HG03095 (cell line): Measurements from ENCODE around the gene ASZ1.

ENCODE experiments used
- ATAC-seq: cut with Tn5 transposase; IDR thresholded peaks from one replicate; pipeline ENCODE4 v1.9.1; 2021; ENCODE audit warnings: moderate library complexity; ENCODE audit not compliant: unreplicated experiment

Gene ASZ1

DNA sequence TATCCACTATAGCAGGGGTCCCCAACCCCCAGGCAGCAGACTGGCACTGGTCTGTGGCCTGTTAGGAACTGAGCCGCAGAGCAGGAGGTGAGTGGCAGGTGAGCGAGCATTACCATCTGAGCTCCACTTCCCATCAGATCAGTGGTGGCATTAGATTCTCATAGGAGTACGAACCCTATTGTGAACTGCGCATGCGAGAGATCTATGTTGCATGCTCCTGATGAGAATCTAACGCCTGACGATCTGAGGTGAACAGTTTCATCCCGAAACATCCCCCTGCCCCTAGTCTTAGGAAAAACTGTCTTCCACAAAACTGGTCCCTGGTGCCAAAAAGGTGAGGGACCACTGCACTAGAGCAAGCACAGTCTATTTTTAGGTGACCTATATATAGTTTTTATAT lies 23.6 kb downstream of the ASZ1 start:
- ATAC-seq: no peak

DNA sequence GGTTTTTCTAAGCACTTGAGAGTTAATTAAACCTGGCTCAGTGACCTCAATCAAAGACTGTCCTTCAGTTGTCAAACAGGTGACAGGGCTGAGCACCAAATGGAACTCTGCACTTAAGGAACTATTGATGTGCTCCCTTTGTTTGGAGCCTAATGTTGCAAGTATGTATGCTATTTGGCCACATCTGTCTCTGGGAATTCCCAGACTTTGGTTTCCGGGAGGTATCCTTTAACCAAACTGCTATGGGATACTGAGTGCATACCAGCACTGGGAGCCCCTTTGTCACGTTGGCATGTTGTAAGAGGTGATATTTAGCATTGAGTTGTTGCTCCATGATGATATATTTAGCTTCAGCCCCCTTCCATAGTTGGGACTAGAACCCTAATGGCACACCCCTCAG lies 25.2 kb downstream of the ASZ1 start:
- ATAC-seq: no peak

DNA sequence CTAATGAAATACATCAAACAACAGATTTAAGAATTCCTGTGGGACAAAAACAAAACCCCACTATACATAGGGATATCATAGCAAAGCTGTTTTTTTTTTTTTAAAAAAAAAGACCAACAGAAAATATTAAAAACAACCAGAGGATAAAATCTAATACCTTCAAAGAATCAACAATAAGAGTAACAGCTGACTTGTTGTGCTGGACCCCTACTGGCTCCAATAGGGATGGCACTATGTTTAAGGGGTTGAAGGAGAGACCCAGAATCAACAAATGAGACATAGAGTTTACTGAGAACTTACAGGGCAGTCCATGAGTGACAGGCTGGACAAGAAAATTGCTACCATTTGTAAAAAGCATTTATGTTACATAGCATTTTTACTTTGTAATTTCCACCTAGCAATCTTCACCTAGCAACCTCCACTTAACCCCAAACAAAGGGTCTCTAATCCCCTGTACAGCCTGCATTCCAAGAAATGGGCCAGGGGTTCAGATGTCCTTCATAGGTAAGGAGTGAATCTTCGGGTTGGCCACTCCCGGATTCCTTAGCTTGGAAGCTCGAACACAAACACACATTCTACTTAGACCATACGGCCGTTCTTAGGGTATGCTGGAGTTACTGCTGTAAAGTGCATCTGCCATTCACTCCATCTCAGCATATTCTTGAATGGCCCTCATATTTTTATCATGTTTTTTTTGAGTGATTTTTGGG lies 25.8 kb downstream of the ASZ1 start:
- no peak for ATAC-seq

DNA sequence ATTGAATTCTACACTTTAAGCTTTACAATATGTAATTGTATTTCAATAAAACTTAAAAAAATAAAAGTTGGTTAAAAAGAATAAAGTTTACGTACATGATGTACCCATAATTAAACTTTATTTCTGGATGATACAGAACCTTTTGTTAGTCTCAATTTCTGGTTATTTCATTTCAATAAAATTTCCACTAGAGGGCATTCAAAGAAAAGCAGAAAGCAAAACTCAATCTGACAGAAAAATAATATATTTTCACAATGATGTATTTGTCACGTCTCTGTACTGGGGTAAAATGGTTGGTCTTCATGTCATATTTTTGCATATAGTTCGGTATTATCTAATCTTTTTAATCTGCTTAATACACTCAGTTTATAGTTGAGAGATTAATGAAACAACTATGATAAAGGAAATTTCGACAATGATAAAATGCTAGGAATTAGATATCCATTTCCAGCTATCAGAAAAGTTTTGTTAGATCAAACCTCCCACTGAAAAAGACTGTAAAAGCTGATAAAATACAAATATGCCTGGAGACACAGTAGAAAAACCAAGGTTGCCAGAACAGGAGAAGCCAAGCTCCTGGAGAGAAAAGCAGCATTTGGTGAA lies 27.4 kb downstream of the ASZ1 start:
- ATAC-seq: no peak

DNA sequence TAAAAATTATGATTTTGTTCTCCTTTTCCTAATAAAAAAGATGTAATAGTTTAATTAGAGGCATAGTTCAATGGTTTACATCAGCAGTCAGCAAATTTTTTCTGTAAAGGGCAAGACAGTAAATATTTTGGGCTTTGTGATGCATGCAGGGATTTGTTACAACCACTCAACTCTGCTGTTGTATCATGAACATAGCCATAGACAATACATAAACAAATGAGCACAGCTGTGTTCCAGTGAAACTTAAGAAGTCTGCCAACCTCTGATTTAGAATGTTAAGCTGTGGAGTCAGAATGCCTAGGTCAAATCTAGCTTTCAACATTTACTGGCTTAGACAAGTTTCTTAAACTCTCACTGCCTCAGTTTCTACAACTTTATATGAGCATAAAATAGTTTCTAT lies 31.6 kb downstream of the ASZ1 start:
- no peak for ATAC-seq

DNA sequence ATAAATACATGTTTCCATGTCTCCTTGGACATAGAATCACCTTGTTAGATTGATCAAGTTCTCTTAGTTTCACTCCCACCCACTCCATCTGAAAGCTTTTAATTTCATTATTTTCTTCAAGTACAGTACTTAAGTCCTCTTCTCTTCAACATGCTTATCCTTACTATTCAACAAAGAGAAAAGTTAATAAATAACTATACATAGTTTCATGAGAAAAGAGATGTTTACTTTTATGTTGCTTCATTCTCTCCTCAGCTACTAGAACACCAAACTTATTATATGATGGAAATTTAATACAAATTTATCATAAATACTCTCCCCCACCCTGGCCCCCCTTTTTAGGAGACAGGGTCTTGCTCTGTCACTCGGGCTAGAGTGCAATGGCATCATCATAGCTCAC lies 33.5 kb downstream of the ASZ1 start:
- ATAC-seq: no peak

DNA sequence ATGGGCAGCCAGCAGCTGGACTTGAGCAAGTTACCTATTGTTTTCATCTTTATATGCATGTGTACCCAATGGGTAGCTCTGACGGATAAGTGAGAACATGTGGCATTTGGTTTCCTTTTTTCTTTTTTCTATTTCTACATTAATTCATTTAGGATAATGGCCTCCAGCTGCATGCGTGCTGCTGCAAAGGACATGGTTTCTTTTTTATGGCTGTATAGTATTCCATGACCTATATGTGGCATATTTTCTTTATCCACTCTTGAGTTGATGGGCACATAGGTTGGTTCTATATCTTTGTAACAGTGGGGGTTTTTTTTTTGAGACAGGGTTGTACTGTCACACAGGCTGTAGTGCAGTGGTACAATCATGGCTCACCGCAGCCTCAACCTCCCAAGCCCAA lies 37.4 kb downstream of the ASZ1 start:
- ATAC-seq: no peak

DNA sequence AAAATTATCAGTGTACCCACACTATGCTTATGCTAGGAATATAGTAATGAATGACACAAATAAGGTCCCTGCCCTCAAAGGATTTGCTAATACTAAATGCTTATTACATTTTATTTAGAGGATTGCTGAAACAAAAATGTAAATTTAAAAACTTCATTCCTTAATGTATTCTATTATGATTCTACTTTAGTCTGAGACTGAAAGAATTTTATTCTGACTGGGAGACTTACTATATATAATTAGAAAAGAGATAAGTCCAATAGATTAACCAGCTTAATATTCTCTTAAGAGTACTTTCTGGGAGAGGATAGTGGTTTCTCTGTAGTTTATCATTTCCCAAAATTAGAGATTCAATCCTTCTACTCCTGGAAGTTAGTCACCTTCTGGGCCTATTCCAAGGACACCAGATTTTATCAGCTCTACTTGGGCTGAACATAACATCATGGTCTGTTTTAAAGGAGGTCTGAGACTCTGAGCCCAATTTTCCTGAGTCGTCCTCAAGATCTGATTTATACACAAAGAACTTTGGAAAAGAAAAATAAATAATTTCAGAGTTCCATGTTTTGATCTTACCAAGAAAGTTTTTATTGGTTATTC lies 41.1 kb downstream of the ASZ1 start:
- ATAC-seq: no peak

DNA sequence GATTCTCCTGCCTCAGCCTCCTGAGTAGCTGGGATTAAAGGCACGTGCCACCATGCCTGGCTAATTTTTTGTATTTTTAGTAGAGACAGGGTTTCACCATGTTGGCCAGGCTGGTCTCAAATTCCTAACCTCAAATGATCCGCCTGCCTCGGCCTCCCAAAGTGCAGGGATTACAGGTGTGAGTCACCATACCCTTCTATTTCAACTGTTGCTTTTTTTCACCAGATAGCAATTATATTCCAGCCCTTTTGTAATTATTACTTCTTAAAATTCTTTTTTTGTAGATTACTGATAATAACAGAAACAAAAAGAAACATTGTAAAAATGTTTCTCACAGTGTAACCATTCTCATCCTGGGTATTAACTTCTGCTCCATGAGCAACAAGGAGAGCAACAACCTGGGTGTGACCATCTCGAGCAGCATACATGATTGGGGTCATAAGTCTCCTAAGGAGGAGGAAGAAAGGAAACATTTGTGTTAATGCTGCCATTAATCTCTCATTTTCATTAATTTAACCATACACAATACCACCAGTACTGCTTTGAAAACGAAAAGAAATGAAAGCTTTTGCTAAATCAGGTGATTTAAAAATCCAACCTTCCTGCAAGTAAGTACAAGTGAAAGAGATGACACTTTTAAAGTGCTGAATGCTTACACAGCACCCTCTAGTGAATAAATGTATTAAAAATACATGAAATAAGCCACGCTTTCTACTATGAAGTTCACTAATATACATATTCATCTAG lies 41.8 kb downstream of the ASZ1 start:
- peak; percentile 70 for ATAC-seq

DNA sequence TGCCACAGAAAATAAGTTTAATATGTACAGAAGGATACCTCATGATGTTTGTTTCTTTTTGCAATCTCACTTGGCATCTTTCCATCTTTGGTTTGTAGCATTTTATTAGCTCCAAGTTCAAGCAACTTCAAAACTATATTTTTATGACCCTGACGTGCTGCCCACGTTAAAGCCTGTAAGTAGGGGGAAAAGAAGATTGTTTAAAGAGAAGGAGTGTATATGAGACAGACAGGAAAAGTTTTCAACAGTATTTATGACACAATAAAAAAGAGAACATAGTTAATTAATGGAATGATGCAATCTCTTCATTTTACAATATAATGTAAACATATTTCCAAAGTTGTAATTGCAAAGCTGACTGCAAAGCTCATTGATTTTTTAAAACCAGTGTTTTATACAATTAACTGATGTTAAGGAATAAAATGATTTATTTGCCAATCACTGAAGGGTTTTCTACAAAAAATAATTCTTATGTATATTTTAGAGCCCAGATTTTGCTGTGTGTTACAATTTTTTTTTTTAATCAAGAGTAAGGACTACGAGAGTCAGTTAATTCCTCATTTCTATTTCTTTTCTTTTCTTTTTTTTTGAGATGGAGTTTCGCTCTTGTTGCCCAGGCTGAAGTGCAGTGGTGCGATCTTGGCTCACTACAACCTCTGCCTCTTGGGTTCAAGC lies 42.5 kb downstream of the ASZ1 start:
- no peak for ATAC-seq

DNA sequence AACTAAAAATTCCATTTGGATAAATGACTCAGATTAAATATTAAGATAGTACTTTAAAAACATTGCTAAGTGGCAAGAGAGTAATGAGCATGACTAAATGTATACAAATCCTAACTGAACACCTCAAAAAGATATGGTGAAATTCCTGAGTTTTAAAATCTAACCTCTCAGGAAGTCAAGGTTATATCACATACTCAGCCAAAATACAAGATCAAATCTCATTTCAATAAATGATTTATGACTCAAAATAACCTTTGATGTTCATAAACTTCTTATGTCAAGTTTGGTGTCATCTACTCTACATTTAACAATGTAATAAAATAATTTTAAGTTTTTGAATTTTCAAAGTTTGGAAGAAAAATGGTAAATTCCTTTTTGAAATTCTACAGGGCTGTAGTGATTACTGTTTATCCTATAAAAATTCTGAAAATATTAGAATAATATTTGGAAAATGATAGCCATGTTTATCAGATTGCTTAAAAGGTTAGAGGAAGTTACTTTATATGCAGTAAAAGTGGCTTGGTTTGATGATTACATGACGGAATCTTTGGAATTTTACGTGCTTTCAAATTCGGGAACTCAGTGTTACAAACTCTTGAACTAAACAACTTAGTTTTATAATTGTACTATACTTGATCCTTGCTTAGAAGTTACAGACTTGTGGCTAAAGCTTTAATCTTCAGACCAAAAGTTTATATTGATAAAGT lies 43.7 kb downstream of the ASZ1 start:
- ATAC-seq: no peak

DNA sequence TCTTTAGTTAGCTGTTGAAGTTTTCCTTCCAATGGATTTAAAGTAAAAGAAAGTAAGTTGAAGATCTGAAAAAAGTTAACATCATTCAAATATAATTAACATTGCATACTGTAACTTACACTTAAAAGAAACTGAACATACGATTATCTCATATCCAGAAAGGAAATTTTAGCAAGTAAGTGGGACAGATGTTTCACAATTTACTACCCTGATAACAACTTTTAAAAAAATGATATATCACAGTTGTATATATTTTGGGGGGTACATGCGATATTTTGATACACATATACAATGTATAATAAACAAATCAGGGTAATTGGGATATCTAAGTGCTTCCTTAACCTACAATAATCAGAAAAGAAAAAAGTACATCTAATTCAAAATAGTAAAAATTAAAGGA lies 44.2 kb downstream of the ASZ1 start:
- no peak for ATAC-seq

DNA sequence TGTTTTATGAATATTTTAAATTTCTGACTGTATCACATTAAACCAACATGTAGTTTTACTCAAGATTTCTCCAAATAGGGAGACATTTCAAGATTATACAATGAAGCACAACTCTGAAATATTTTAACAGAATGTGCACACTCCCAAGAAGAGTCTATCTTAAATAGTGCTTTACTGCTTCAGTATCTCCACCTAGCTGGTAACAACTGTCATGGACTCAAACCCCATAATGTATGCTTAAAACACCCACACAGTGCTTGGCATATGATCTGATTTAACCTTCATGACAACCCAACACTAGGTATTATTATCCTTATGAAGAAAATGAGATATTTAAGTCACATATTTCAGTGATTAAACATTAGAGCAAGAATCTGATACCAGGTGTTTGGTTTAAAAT lies 45.9 kb downstream of the ASZ1 start:
- no peak for ATAC-seq

DNA sequence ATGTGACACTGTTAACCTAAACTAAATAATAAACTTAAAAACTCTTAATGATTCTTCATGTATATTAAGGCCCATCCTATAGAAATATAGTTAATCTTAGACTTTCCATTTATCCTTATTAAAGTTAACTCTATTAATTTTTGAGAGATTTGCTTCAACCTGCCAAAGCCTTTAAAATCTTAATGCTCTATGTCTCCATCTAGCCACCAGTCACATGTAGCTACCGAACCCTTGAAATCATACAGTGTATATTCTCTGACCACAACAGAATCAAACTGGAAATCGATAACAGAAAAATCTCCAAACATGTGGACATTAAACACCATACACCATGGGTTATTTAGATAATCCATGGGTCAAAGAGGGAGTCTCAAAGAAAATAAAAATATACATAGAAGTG lies 51.9 kb downstream of the ASZ1 start:
- ATAC-seq: no peak

DNA sequence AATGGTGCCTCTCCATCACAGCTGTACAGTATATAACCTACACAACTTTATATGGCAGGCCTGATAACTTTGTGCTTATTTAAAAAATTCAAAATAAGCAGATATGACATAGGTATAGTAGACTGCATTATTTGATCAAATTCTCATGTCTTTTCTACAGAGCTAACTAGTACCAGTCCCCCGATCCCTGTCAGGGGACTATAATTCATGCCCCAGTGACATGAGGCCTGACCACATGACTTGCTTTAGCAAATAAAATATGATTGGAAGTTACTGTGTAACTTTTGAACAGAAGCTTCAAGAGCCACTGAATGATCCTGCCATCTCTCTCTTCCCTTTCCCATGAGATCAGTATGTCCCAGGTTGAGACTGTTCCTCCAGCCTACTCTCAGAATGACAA lies 55.2 kb downstream of the ASZ1 start:
- ATAC-seq: no peak

DNA sequence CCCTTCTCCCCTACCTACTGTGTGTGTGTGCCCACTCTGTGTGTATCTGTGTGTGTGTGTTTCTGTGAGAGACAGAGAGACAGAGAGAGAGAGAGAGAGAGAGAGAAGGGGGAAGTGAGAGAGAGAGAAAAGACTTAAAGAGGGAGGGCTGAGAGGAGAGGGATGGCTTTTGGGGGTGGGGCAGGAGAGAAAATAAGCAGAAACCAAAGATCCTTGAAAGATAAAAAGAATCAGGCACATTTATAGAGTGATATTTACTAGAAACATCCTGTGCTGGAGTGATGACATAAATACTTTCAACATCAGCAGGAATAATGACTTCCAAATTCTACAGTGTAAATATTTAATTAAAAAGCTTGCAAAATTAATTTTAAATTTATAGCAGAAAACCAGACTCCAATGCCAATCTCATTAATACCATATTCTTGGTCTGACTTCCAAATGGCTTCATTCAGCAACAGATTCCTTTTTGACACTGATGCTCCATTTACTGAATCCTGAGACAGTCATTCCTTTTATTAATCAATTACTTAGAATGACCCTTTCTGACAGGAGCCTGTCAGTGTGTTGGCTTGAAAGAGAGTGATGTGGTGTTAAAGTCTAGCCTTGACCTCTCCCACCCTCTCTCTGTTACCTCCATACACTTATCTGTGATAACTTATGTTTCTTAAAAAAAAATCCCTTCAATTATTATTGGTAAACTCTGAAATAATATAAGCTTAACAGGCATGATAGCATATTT lies 62.8 kb downstream of the ASZ1 start:
- no peak for ATAC-seq

DNA sequence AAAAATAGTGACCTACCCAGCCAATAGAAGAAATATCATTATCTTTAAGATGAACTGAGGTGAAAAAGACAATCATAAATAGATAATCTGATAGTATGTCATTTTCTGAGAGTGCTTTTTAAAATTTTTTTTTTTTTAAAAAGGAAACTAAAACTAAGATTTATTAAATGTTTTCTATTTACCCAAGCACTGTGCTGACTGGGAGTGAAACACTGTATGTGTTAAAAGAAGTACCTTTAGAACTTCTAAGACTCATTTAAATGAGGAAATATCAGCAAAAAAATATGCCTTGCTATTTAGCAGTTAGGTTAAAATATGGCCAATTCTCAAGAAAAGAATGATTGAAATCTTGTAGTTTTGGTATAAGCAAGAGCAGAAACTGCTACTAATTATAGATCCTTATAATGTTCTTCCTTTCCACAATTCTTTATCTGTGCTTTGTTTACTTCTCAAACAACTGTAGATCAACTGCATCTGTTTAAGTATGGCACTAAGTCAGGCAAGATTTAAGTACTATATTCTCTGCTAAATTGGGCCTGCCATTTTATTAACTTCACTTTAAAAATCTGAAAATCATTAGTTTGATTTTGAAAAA lies 64.9 kb downstream of the ASZ1 start:
- ATAC-seq: no peak

DNA sequence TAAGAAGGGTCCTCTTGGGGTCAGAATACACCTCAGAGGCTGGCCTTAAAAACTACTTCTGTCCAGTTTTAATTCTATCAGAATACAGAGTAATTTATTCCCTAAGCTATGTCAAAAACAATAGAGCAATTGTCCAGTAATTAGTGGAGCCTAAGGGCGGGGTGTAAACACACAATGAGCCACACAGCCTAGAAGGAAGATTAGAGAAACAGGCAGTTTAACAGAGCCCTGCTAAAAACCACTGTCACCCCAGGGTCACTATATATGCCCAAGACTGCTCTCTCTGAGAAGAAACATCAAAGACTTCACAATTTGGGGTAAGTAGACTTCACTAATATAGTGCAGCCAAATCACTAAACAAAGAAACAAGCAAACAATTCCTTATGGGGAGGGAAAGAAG lies 77.3 kb downstream of the ASZ1 start:
- no peak for ATAC-seq

DNA sequence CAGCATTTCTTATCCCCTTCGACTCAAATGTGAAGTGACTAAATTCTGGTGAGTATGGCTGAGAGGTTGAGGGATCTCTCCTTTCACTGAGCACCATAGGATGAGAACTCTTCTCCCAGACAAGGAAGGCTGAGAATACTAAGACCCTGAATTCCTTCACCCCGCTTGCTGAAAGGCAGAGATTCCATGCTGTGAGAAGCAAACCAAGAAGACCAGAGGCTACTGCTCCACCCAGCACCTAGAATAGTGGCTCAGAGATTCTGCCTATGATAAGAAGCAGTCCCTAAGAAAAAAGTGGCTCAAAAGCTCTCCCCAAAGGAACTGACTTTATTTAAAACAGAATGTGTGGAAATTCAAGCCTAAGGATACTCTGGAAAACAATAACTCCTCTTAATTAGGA lies 77.7 kb downstream of the ASZ1 start:
- no peak for ATAC-seq
